Calu3 (cell line): ENCODE results near the gene BARX2. TPM values are rescaled to one million over a fixed set of nuclear protein-coding genes. Genes with fewer than 3 reads are reported as not detected.
"Not testable (repeated sequence)": the region's sequence is repeated elsewhere in the genome, so short reads cannot be mapped to it uniquely, and the experiment has no call there.

Experiments
- Bru-seq: library from RNA; stranded (reverse); fragments of 400-500 nt; gene quantifications from one replicate; lab custom pipeline; 2021; lab: Mats Ljungman, UMichigan
- BruChase-seq, 2 experiments: library from RNA; stranded (reverse); fragments of 400-500 nt; gene quantifications; one replicate each; lab custom pipeline; 2021; lab: Mats Ljungman, UMichigan
- BruUV-seq: library from RNA; stranded (reverse); fragments of 400-500 nt; replicated peaks from 2 replicates; lab custom pipeline; 2021; lab: Mats Ljungman, UMichigan
- CTCF ChIA-PET: fragments of 300-600 bp; sonication (Branson Sonifier 250); formaldehyde crosslinking; loops from one replicate; lab custom pipeline; 2022; ENCODE audit warnings: antibody characterized with exemption; lab: Charles Lee
- DNase-seq: peaks from one replicate; pipeline ENCODE4 v3.0.0; 2022
- H3K27ac Mint-ChIP-seq: one replicate; pipeline ENCODE4 v1.8.0; 2022; ENCODE audit warnings: mixed read lengths; ENCODE audit not compliant: unreplicated experiment
- H3K27me3 Mint-ChIP-seq: one replicate; pipeline ENCODE4 v1.8.0; 2022; ENCODE audit warnings: mixed read lengths; ENCODE audit not compliant: unreplicated experiment
- H3K36me3 Mint-ChIP-seq: one replicate; pipeline ENCODE4 v1.8.0; 2022; ENCODE audit warnings: mild to moderate bottlenecking, moderate library complexity, mixed read lengths; ENCODE audit not compliant: insufficient read depth, unreplicated experiment
- H3K4me1 Mint-ChIP-seq: one replicate; pipeline ENCODE4 v1.8.0; 2022; ENCODE audit warnings: mild to moderate bottlenecking, low read depth, mixed read lengths; ENCODE audit not compliant: unreplicated experiment
- H3K4me3 Mint-ChIP-seq: one replicate; pipeline ENCODE4 v1.8.0; 2022; ENCODE audit warnings: mild to moderate bottlenecking, low read depth, moderate library complexity, mixed read lengths; ENCODE audit not compliant: unreplicated experiment
- H3K9me3 Mint-ChIP-seq: one replicate; pipeline ENCODE4 v1.8.0; 2022; ENCODE audit warnings: low read depth, mixed read lengths; ENCODE audit not compliant: unreplicated experiment
- CTCF ChIP-seq: fragments of 200-600 bp; IDR thresholded peaks from one replicate; pipeline ENCODE4 v1.8.0; 2022; ENCODE audit warnings: antibody characterized with exemption; ENCODE audit not compliant: unreplicated experiment
- intact Hi-C: fragments of 100-400 bp; cut with micrococcal nuclease; formaldehyde crosslinking; loops from one replicate; pipeline ENCODE4 v1.10.0; 2022; ENCODE audit not compliant: unreplicated experiment
- long read RNA-seq: library from polyadenylated mRNA; stranded (forward); transcript quantifications from one replicate; pipeline ENCODE4 v2.0.0, GENCODE V29; 2022
- total RNA-seq: library from RNA; stranded (reverse); gene quantifications from 2 replicates; pipeline ENCODE4 v1.2.3, GENCODE V29; 2022

BARX2 gene
- total RNA-seq (41.6 and 42.9 TPM in 2 replicates), Bru-seq, nascent RNA (percentile 94 among the genes with signal in this experiment), BruChase-seq, experiment 1, labeled RNA remaining after a 6-hour chase (percentile 76 among the genes with signal in this experiment), BruChase-seq, experiment 2, labeled RNA remaining after a 2-hour chase (percentile 69 among the genes with signal in this experiment)
- long read RNA-seq, transcript BARX2-201 (4 exons, 1,813 nt), result major isoform, 7 of 27 reads
- long read RNA-seq, partial matches to known transcripts, result 19 of 27 reads
- long read RNA-seq, other reads (novel, unspliced or antisense), result 1 of 27 reads

DNA sequence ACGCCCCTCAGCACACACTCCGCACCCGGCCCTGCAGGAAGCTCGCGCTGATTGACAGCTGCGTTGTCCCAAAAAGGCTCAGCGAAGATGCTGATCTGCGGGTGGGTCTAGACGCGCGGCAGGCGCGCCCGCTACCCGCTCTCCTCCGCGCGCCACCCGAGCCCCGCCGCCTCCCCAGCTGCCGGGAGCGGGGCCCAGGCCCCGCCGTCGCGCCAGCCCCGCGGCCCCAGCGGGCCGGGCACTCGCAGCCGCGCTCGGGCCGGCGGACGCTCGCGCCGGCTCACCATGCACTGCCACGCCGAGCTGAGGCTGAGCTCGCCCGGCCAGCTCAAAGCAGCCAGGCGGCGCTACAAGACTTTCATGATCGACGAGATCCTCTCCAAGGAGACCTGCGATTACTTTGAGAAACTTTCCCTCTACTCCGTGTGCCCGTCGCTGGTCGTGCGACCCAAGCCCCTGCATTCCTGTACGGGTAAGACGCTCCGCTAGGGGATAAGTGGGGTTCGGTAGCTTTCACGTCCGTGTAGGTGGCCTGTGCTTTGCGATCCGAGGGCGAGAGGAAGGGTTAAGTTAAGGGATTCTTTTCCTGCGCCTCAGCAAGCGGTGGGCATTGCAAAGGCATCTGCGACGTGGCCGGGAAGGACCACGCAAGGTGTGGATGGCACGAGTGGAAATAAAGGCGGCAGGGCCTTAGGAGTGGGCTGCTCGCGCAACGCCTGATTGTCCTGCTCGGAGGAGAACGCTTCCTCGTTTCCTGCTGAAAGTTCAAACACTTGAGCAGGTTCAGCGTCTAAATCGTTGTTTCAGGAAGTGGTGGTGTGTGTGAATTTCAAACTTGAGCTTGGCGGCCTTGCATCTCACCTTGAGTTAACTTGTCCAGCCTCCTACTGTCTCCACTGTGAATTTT lies at the start of gene BARX2:
TSS of gene BARX2 (plus strand) at position 98 of the 907 bp plus-strand sequence. CDS start at position 286, 188 bp downstream.
- BruUV-seq, result no TSS peak
- Mint-ChIP-seq H3K27me3 (no peaks in the 10 kb centered on the region), H3K27ac (peak within 1 kb of the TSS; percentile 89), H3K9me3 (no peaks in the 10 kb centered on the region), H3K36me3 (peaks cover 91% of the 10 kb centered on the region), H3K4me3 (peak within 1 kb of the TSS; percentile 65), H3K4me1 (peaks cover 11% of the 10 kb centered on the region)
- CTCF ChIA-PET, result interaction anchor here (0.6 to 2.4 kb wide), 12 partner anchors 8 to 1242 kb away, joined by 3 to 19 read pairs (median 5); no protein-coding TSS in a partner anchor
- intact Hi-C loops, result loop anchor here (5.0 kb wide), 1 partner anchor 276 kb away; no protein-coding TSS in a partner anchor
- no peak for TF ChIP-seq CTCF
- DNase-seq, result no peak

GRCh38 chr11:129326921-129327320 lies 48.7 kb upstream of the BARX2 start:
- H3K27me3 Mint-ChIP-seq, result no peaks in the 10 kb centered on the region
- DNase-seq, result no peak
- no peak for TF ChIP-seq CTCF
- CTCF ChIA-PET, result interaction anchor here (0.5 kb wide), 1 partner anchor 9 kb away, joined by 4 read pairs; no protein-coding TSS in a partner anchor
- no peak overlapping the region for H3K27ac Mint-ChIP-seq
- intact Hi-C loops, result no loop called here
- no TSS peak for BruUV-seq
- H3K4me3 Mint-ChIP-seq, result no peak overlapping the region
- H3K4me1 Mint-ChIP-seq, result peaks cover 32% of the 10 kb centered on the region
- H3K36me3 Mint-ChIP-seq, result no peaks in the 10 kb centered on the region
- no peaks in the 10 kb centered on the region for H3K9me3 Mint-ChIP-seq

DNA sequence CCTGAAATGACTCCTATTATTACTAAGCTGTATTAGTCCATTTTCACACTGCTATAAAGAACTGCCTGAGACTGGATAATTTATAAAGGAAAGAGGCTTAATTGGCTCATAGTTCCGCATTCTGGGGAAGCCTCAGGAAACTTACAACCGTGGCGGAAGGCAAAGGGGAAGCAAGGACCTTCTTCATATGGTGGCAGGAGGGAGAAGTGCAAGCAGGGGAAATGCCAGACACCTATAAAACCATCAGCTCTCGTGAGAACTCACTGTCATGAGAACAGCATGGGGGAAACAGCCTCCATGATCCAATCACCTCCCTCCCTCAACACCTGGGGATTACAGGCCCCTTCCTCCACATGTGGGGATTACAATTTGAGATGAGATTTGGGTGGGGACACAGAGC lies 47.9 kb upstream of the BARX2 start:
- H3K27ac Mint-ChIP-seq, BruUV-seq, H3K4me3 Mint-ChIP-seq, intact Hi-C loops, DNase-seq, H3K9me3 Mint-ChIP-seq, H3K27me3 Mint-ChIP-seq, H3K36me3 Mint-ChIP-seq: not testable (repeated sequence)
- CTCF ChIA-PET, result interaction anchor here (0.5 to 1.2 kb wide), 2 partner anchors 10 to 120 kb away, joined by 3 to 4 read pairs; no protein-coding TSS in a partner anchor
- H3K4me1 Mint-ChIP-seq, result peaks cover 30% of the 10 kb centered on the region

GRCh38 chr11:129328756-129329155 lies 46.9 kb upstream of the BARX2 start:
- Mint-ChIP-seq H3K4me1 (peaks cover 20% of the 10 kb centered on the region), H3K9me3 (no peaks in the 10 kb centered on the region), H3K27ac (no peak overlapping the region), H3K4me3 (no peak overlapping the region), H3K36me3 (no peaks in the 10 kb centered on the region), H3K27me3 (no peaks in the 10 kb centered on the region)
- no TSS peak for BruUV-seq
- CTCF ChIA-PET, result interaction anchor here (1.2 kb wide), 1 partner anchor 121 kb away, joined by 3 read pairs; no protein-coding TSS in a partner anchor
- intact Hi-C loops, result no loop called here
- TF ChIP-seq CTCF, result no peak
- no peak for DNase-seq
